Astrocyte (in vitro differentiated cells and primary cell): Measurements from ENCODE around the gene ACOT7.

Source experiments
- CTCF ChIP-seq: IDR thresholded peaks from 2 replicates; pipeline ENCODE4 v1.5.1; 2011; ENCODE audit warnings: low read depth, mild to moderate bottlenecking, inconsistent platforms, low read length, moderate library complexity; ENCODE audit not compliant: insufficient read depth
- EZH2 ChIP-seq: IDR thresholded peaks from 2 replicates; pipeline ENCODE4 v1.6.1; 2012; ENCODE audit warnings: mild to moderate bottlenecking, low read length, inconsistent platforms; ENCODE audit not compliant: insufficient read depth

- TF ChIP-seq CTCF, result no peak
- no peak for TF ChIP-seq EZH2
Observed at GRCh38 chr1:6328091-6328490, 65.5 kb downstream of the ACOT7 start.
